Fibroblast of lung (primary cell): ENCODE measurements around the gene METTL15. TPM values are rescaled to one million over a fixed set of nuclear protein-coding genes. Genes with fewer than 3 reads are reported as not detected.
"Not testable (repeated sequence)": the region's sequence is repeated elsewhere in the genome, so short reads cannot be mapped to it uniquely, and the experiment has no call there.

Experiments
- DNase-seq, 2 donors: peaks; one replicate each; pipeline versions ENCODE4 v3.0.0 to v3.0.0-alpha.2; 2010; ENCODE audit warnings: low read depth in 2 of 2
- H2AFZ ChIP-seq: 2 replicates; pipeline ENCODE4 v1.5.1; 2012; ENCODE audit warnings: low read length, control low read depth, inconsistent platforms
- H3K27ac ChIP-seq: 2 replicates; pipeline ENCODE4 v1.5.1; 2011; ENCODE audit warnings: low read length, control low read depth; ENCODE audit not compliant: insufficient read depth
- H3K27me3 ChIP-seq: 2 replicates; pipeline ENCODE4 v1.5.1; 2011; ENCODE audit warnings: mild to moderate bottlenecking, low read length; ENCODE audit not compliant: control insufficient read depth, insufficient read depth
- H3K36me3 ChIP-seq: 2 replicates; pipeline ENCODE4 v1.5.1; 2011; ENCODE audit warnings: low read length; ENCODE audit not compliant: control insufficient read depth, insufficient read depth
- H3K4me1 ChIP-seq: 2 replicates; pipeline ENCODE4 v1.5.1; 2011; ENCODE audit warnings: low read length; ENCODE audit not compliant: control insufficient read depth, insufficient read depth; ENCODE audit errors: extremely low read depth
- H3K4me2 ChIP-seq: 2 replicates; pipeline ENCODE4 v1.5.1; 2011; ENCODE audit warnings: low read length, control low read depth; ENCODE audit not compliant: insufficient read depth; ENCODE audit errors: extremely low read depth
- H3K4me3 ChIP-seq, 4 experiments: fragments of 200-600 bp in 1 of 4; sonication (generic) in 1 of 4; replicated peaks in 1 of 4; 2 replicates each; pipeline ENCODE4 v1.5.1; 2011 to 2016; ENCODE audit warnings: low read length in 4 of 4, low read depth in 3 of 4, mild to moderate bottlenecking in 3 of 4, control low read depth in 2 of 4, inconsistent platforms in 1 of 4, mixed read lengths in 1 of 4; ENCODE audit not compliant: insufficient read depth in 1 of 4; ENCODE audit errors: control extremely low read depth in 1 of 4
- H3K79me2 ChIP-seq: 2 replicates; pipeline ENCODE4 v1.5.1; 2012; ENCODE audit warnings: mild to moderate bottlenecking, low read length, inconsistent platforms; ENCODE audit not compliant: control insufficient read depth, insufficient read depth
- H3K9ac ChIP-seq: 2 replicates; pipeline ENCODE4 v1.5.1; 2011; ENCODE audit warnings: mild to moderate bottlenecking, low read length, control low read depth; ENCODE audit not compliant: insufficient read depth
- H3K9me3 ChIP-seq: 2 replicates; pipeline ENCODE4 v1.5.1; 2012; ENCODE audit warnings: low read depth, low read length; ENCODE audit not compliant: control insufficient read depth, insufficient read depth
- H4K20me1 ChIP-seq: 2 replicates; pipeline ENCODE4 v1.5.1; 2011; ENCODE audit warnings: low read length; ENCODE audit not compliant: control insufficient read depth, insufficient read depth; ENCODE audit errors: extremely low read depth
- CTCF ChIP-seq, 2 donors: IDR thresholded peaks in 1 of 2; conservative IDR thresholded peaks in 1 of 2; 1 replicate in 1 of 2; 2 replicates in 1 of 2; pipeline ENCODE4 v1.5.1; 2011 to 2012; ENCODE audit warnings: low read length in 2 of 2, control low read depth in 1 of 2, inconsistent platforms in 1 of 2, low read depth in 1 of 2, mild to moderate bottlenecking in 1 of 2
- EZH2 ChIP-seq: IDR thresholded peaks from 2 replicates; pipeline ENCODE4 v1.5.1; 2012; ENCODE audit warnings: low read length, control low read depth, mild to moderate bottlenecking; ENCODE audit errors: missing control alignments
- polyA plus RNA-seq, 2 donors: library from polyadenylated mRNA; depleted of rRNA in 1 of 2; stranded (reverse) in 1 of 2; unstranded in 1 of 2; fragments of >200 nt; gene quantifications; 2 replicates each; pipeline ENCODE4 v1.2.1, GENCODE V29; 2011 to 2012; ENCODE audit warnings: missing spikeins in 1 of 2
- total RNA-seq: library from RNA; depleted of rRNA; stranded (reverse); fragments of >200 nt; gene quantifications from 2 replicates; pipeline ENCODE4 v1.2.1, GENCODE V29; 2014

Gene METTL15
- total and polyA plus RNA-seq, 2 donors (not counting 1 experiment from before 2014, with no cell fraction given) = 8.8 to 28.4 TPM

- H3K4me3 ChIP-seq = no peak overlapping the region
- H3K27ac ChIP-seq = no peak overlapping the region
- H3K4me1 ChIP-seq = no peaks in the 10 kb centered on the region
- no peaks in the 10 kb centered on the region for H4K20me1 ChIP-seq
- H3K79me2 ChIP-seq = no peaks in the 10 kb centered on the region
- no peak overlapping the region for H2AFZ ChIP-seq
- DNase-seq = peak in 1 of 2 donors; percentile 0
- H3K9me3 ChIP-seq = no peaks in the 10 kb centered on the region
- TF ChIP-seq EZH2 (no peak), CTCF (conservative IDR thresholded peaks at IDR 0.05 in 1 of 2, IDR thresholded peaks at IDR 0.05 in 1 of 2; ENCODE audit: low read depth in 1 of 2, low read length in 2 of 2) (no peak)
- H3K27me3 ChIP-seq = no peaks in the 10 kb centered on the region
- no peaks in the 10 kb centered on the region for H3K36me3 ChIP-seq
- no peak overlapping the region for H3K9ac ChIP-seq
- no peak overlapping the region for H3K4me2 ChIP-seq
Observed at GRCh38 chr11:28176351-28176750, 68.2 kb downstream of the METTL15 start.

- TF ChIP-seq EZH2 (no peak), CTCF (conservative IDR thresholded peaks at IDR 0.05 in 1 of 2, IDR thresholded peaks at IDR 0.05 in 1 of 2; ENCODE audit: low read depth in 1 of 2, low read length in 2 of 2) (no peak)
- Histone ChIP-seq H3K4me2 (no peak overlapping the region), H3K4me1 (no peaks in the 10 kb centered on the region), H3K27me3 (no peaks in the 10 kb centered on the region), H3K36me3 (no peaks in the 10 kb centered on the region), H3K9me3 (no peaks in the 10 kb centered on the region), H3K79me2 (no peaks in the 10 kb centered on the region), H3K4me3 (no peak overlapping the region), H4K20me1 (no peaks in the 10 kb centered on the region), H2AFZ (no peak overlapping the region), H3K9ac (no peak overlapping the region), H3K27ac (no peak overlapping the region)
- no peak for DNase-seq
Observed at GRCh38 chr11:28195449-28195848, 87.3 kb downstream of the METTL15 start.

GRCh38 chr11:28209906-28210305 lies 101.7 kb downstream of the METTL15 start:
- H3K9ac ChIP-seq = no peak overlapping the region
- H4K20me1 ChIP-seq = no peaks in the 10 kb centered on the region
- H3K27ac ChIP-seq = no peak overlapping the region
- no peaks in the 10 kb centered on the region for H3K36me3 ChIP-seq
- H3K4me3 ChIP-seq = no peak overlapping the region
- no peak for TF ChIP-seq CTCF (conservative IDR thresholded peaks at IDR 0.05 in 1 of 2, IDR thresholded peaks at IDR 0.05 in 1 of 2; ENCODE audit: low read depth in 1 of 2, low read length in 2 of 2)
- TF ChIP-seq EZH2 = no peak
- no peak for DNase-seq
- no peaks in the 10 kb centered on the region for H3K79me2 ChIP-seq
- no peaks in the 10 kb centered on the region for H3K9me3 ChIP-seq
- H2AFZ ChIP-seq = no peak overlapping the region
- no peak overlapping the region for H3K4me2 ChIP-seq
- no peaks in the 10 kb centered on the region for H3K27me3 ChIP-seq
- H3K4me1 ChIP-seq = no peaks in the 10 kb centered on the region

- H3K79me2 ChIP-seq, H3K4me1 ChIP-seq, H3K36me3 ChIP-seq, H3K9me3 ChIP-seq, H3K27ac ChIP-seq, DNase-seq, H2AFZ ChIP-seq, H3K9ac ChIP-seq, H3K4me3 ChIP-seq, H3K27me3 ChIP-seq, H3K4me2 ChIP-seq, H4K20me1 ChIP-seq: not testable (repeated sequence)
Observed at GRCh38 chr11:28222063-28222462, 113.9 kb downstream of the METTL15 start.
